ENCODE measurements around the gene GSTO2. TPM values are rescaled to one million over a fixed set of nuclear protein-coding genes. Genes with fewer than 3 reads are reported as not detected.

GSTO2 gene
- total and polyA plus RNA-seq, 10 of the 15 experiments (the other 5 are each of a cell fraction or from before 2014, with no cell fraction given): 0.16 to 0.86 (median 0.46) TPM

GRCh38 chr10:104337985-104338735, 69.2 kb downstream of the GSTO2 start, which contains the start of gene ITPRIP (continued):
- TF ChIP-seq REST (IDR thresholded peaks at IDR 0.05; ENCODE audit: low read depth, low read length) (no peak), SREBF1 (IDR thresholded peaks at IDR 0.05; ENCODE audit: low read length) (no peak), CBFB (IDR thresholded peaks at IDR 0.05; ENCODE audit: low read depth) (peak; percentile 64; the same call in 1 of the 2 replicates), RB1 (IDR thresholded peaks at IDR 0.05; ENCODE audit: borderline replicate concordance) (peak; percentile 62; the same call in 1 of the 2 replicates), MTA3 (IDR thresholded peaks at IDR 0.05; ENCODE audit: borderline replicate concordance, low read length) (no peak; the same call in 1 of the 2 replicates), KAT2A (conservative IDR thresholded peaks at IDR 0.05; ENCODE audit: control insufficient read depth, low read depth, low read length) (no peak), SMC3 (IDR thresholded peaks at IDR 0.05; ENCODE audit: borderline replicate concordance, low read length) (no peak), NFIC (IDR thresholded peaks at IDR 0.05; ENCODE audit: low read depth, low read length) (no peak), HDAC6 (IDR thresholded peaks at IDR 0.05; ENCODE audit: unreplicated experiment) (peak; percentile 42), BMI1 (IDR thresholded peaks at IDR 0.05; ENCODE audit: borderline replicate concordance) (no peak), RFX5 (IDR thresholded peaks at IDR 0.05; ENCODE audit: low read depth, low read length) (no peak), POU2F2 (IDR thresholded peaks at IDR 0.05; ENCODE audit: borderline replicate concordance, low read depth, low read length) (0 out of 3 replicates have a peak, but pooled peaks have one; percentile 40), STAT3 (IDR thresholded peaks at IDR 0.05; ENCODE audit: low read depth, low read length) (no peak), MYB (IDR thresholded peaks at IDR 0.05; ENCODE audit: borderline replicate concordance, low read depth, low read length) (no peak), TARDBP (IDR thresholded peaks at IDR 0.05; ENCODE audit: borderline replicate concordance) (no peak), NKRF (conservative IDR thresholded peaks at IDR 0.05) (peak; percentile 76), BCL11A (IDR thresholded peaks at IDR 0.05; ENCODE audit: low read depth, low read length) (no peak), RCOR1 (conservative IDR thresholded peaks at IDR 0.05; ENCODE audit: low read depth, low read length) (no peak), HDGF (IDR thresholded peaks at IDR 0.05) (no peak), JUNB (IDR thresholded peaks at IDR 0.05) (no peak), KLF5 (IDR thresholded peaks at IDR 0.05; ENCODE audit: partially characterized antibody) (peak; percentile 66), PML (IDR thresholded peaks at IDR 0.05; ENCODE audit: low read length) (peak; percentile 17; the same call in 1 of the 2 replicates)
- TF ChIP-seq, protein P1, sequence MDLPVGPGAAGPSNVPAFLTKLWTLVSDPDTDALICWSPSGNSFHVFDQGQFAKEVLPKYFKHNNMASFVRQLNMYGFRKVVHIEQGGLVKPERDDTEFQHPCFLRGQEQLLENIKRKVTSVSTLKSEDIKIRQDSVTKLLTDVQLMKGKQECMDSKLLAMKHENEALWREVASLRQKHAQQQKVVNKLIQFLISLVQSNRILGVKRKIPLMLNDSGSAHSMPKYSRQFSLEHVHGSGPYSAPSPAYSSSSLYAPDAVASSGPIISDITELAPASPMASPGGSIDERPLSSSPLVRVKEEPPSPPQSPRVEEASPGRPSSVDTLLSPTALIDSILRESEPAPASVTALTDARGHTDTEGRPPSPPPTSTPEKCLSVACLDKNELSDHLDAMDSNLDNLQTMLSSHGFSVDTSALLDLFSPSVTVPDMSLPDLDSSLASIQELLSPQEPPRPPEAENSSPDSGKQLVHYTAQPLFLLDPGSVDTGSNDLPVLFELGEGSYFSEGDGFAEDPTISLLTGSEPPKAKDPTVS (IDR thresholded peaks at IDR 0.05; ENCODE audit: low read depth, low read length): no peak
- TF ChIP-seq, protein P2, sequence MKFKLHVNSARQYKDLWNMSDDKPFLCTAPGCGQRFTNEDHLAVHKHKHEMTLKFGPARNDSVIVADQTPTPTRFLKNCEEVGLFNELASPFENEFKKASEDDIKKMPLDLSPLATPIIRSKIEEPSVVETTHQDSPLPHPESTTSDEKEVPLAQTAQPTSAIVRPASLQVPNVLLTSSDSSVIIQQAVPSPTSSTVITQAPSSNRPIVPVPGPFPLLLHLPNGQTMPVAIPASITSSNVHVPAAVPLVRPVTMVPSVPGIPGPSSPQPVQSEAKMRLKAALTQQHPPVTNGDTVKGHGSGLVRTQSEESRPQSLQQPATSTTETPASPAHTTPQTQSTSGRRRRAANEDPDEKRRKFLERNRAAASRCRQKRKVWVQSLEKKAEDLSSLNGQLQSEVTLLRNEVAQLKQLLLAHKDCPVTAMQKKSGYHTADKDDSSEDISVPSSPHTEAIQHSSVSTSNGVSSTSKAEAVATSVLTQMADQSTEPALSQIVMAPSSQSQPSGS (IDR thresholded peaks at IDR 0.05; ENCODE audit: low read length): no peak

All from GM12878 (cell line).